ENCODE measurements around the gene FER1L5.

FER1L5 gene

GRCh38 chr2:96739633-96740428, 97.3 kb downstream of the FER1L5 start, which contains the start of gene LMAN2L:
TSS of gene LMAN2L (minus strand) at chr2:96740064. CDS start at chr2:96740040, 24 bp downstream.
- peak; percentile 92 for DNase-seq
- Histone ChIP-seq H3K4me3 (ENCODE audit: low read depth, low read length) (peak within 1 kb of the TSS; percentile 74), H3K36me3 (no peaks in the 10 kb centered on the region), H3K9me3 (no peaks in the 10 kb centered on the region), H3K4me1 (no peaks in the 10 kb centered on the region), H3K27me3 (no peaks in the 10 kb centered on the region)
- TF ChIP-seq, protein P1, sequence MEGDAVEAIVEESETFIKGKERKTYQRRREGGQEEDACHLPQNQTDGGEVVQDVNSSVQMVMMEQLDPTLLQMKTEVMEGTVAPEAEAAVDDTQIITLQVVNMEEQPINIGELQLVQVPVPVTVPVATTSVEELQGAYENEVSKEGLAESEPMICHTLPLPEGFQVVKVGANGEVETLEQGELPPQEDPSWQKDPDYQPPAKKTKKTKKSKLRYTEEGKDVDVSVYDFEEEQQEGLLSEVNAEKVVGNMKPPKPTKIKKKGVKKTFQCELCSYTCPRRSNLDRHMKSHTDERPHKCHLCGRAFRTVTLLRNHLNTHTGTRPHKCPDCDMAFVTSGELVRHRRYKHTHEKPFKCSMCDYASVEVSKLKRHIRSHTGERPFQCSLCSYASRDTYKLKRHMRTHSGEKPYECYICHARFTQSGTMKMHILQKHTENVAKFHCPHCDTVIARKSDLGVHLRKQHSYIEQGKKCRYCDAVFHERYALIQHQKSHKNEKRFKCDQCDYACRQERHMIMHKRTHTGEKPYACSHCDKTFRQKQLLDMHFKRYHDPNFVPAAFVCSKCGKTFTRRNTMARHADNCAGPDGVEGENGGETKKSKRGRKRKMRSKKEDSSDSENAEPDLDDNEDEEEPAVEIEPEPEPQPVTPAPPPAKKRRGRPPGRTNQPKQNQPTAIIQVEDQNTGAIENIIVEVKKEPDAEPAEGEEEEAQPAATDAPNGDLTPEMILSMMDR (IDR thresholded peaks at IDR 0.05; ENCODE audit: low read depth, low read length) = no peak

DNA sequence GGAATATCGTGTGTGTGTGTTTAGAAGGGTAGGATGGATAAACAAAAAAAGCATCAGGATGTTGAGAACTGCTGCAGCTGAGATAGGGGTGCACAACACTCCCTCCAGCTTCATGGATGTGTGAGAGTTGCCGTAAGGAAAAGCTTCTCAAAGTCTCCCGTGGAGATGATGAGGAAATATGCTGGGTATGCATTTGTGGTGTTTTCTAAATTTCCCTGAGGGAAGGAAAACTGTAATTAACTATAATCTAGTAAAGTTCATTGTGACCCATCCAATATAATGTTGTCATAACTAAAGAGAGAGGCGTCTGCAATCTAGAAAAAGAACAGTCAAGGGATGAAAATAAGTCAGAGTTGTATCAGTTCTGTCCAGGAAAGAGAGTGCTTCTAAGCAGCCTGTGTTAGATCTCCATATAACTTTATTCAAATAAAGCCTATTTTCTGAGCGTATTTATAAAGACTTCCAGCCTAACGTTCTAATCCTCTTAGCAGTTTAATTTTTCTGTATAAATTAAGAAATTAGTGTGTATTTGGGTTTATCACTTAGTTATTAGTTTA, 104.6 kb downstream of the FER1L5 start:
- no peak for DNase-seq
- TF ChIP-seq, protein P1 (IDR thresholded peaks at IDR 0.05; ENCODE audit: low read depth, low read length) = no peak
- no peaks in the 10 kb centered on the region for H3K9me3 ChIP-seq
- no peak overlapping the region for H3K4me3 ChIP-seq (ENCODE audit: low read depth, low read length)
- no peaks in the 10 kb centered on the region for H3K4me1 ChIP-seq
- H3K36me3 ChIP-seq = no peaks in the 10 kb centered on the region
- no peaks in the 10 kb centered on the region for H3K27me3 ChIP-seq

DNA sequence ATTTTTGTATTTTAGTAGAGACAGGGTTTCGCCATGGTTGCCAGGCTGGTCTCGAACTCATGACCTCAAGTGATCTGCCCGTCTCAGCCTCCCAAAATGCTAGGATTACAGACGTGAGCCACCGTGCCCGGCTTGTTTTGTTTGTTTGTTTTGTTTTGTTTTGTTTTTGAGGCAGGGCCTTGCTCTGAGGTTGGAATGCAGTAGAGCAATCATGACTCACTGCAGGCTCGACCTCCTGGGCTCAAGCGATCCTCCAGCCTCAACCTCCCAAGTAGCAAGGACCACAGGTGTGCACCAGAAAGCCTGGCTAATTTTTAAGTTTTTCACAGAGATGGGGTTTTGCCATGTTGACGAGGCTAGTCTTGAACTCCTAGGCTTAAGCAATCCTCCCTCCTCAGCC, 109.2 kb downstream of the FER1L5 start:
- no peak overlapping the region for H3K4me3 ChIP-seq (ENCODE audit: low read depth, low read length)
- no peak for DNase-seq

DNA sequence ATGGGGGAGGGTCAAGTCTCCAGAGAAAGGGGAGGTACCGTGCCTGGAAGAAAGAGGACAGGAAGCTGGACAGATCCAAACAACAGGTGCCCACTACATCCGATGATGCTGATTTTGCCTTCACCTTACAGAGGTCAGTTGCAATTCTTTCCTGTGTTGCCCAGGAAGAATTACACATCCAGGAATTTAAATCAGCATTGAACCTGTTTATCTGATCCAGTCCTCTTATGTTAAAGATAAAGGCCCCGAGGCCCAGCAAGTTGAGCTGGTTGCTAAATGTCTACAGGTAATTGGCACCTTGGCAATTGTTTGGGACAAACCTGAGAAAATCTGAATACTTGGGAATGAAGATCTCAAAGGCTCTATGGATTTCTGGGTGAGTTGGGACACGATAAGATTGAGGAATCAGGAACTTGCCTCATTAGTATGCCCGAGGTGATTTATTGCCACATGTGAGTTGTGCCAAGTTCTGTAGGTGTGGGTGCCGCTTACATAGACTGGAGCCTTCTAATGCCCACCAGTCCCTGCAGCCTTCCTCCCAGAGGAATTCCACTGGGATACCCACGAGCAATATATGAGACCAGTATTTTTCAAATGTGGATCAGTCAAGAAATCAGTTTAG, 111.2 kb downstream of the FER1L5 start:
- TF ChIP-seq, protein P1 (IDR thresholded peaks at IDR 0.05; ENCODE audit: low read depth, low read length) = no peak
- Histone ChIP-seq H3K4me1 (no peaks in the 10 kb centered on the region), H3K9me3 (no peaks in the 10 kb centered on the region), H3K36me3 (no peaks in the 10 kb centered on the region), H3K27me3 (no peaks in the 10 kb centered on the region), H3K4me3 (ENCODE audit: low read depth, low read length) (no peak overlapping the region)
- DNase-seq = no peak

More for the DNA sequence above, 109.2 kb downstream of the FER1L5 start:
- H3K36me3 ChIP-seq = no peaks in the 10 kb centered on the region
- H3K27me3 ChIP-seq = no peaks in the 10 kb centered on the region
- TF ChIP-seq, protein P1 (IDR thresholded peaks at IDR 0.05; ENCODE audit: low read depth, low read length) = no peak
- no peaks in the 10 kb centered on the region for H3K4me1 ChIP-seq
- H3K9me3 ChIP-seq = no peaks in the 10 kb centered on the region

DNA sequence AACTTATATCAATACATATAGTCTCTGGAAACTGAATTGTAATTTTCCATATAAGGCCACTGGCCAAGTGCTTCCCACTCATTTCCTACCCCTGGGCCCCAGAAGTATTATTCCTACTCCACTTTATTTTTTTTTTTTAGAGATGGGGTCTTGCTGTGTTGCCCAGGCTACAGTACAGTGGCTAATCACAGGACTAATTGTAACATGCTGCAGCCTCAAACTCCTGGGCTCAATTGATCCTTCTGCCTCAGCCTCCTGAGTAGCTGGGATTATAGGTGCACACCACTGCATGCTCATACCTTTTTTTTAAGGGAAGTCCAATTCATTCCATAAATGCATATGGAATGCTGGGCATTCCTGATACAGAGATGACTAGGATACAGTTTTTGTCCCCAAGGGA, 111.8 kb downstream of the FER1L5 start:
- Histone ChIP-seq H3K27me3 (no peaks in the 10 kb centered on the region), H3K36me3 (no peaks in the 10 kb centered on the region), H3K4me3 (ENCODE audit: low read depth, low read length) (no peak overlapping the region), H3K4me1 (no peaks in the 10 kb centered on the region), H3K9me3 (no peaks in the 10 kb centered on the region)
- DNase-seq = no peak
- TF ChIP-seq, protein P1 (IDR thresholded peaks at IDR 0.05; ENCODE audit: low read depth, low read length) = no peak
